Neural cell (in vitro differentiated cells): ENCODE data around the gene PDE11A. TPM values are rescaled to one million over a fixed set of nuclear protein-coding genes. Genes with fewer than 3 reads are reported as not detected.

ENCODE experiments used
- H2AFZ ChIP-seq: fragments of 200-600, 300-800 bp; sonication (generic), shearing (Covaris generic); 2 replicates; pipeline ENCODE4 v1.6.0; 2014; ENCODE audit warnings: low read depth, mild to moderate bottlenecking, antibody characterized with exemption, low read length, moderate library complexity
- H3F3A ChIP-seq: fragments of 200-600 bp; shearing (Covaris generic); 2 replicates; pipeline ENCODE4 v1.6.1; 2016; ENCODE audit warnings: mild to moderate bottlenecking, moderate library complexity, mixed read lengths, antibody characterized with exemption, low read length; ENCODE audit not compliant: insufficient read depth, poor library complexity, severe bottlenecking
- H3K27ac ChIP-seq: fragments of 200-600, 300-800 bp; sonication (generic), shearing (Covaris generic); 2 replicates; pipeline ENCODE4 v1.5.1; 2014; ENCODE audit warnings: mild to moderate bottlenecking, low read length, moderate library complexity
- H3K27me3 ChIP-seq: fragments of 300-800, 200-600 bp; sonication (generic), shearing (Covaris generic); 2 replicates; pipeline ENCODE4 v1.6.0; 2014; ENCODE audit warnings: mild to moderate bottlenecking, low read depth, low read length, moderate library complexity; ENCODE audit not compliant: insufficient read depth
- H3K36me3 ChIP-seq: fragments of 300-800, 200-600 bp; sonication (generic), shearing (Covaris generic); 2 replicates; pipeline ENCODE4 v1.5.1; 2014; ENCODE audit warnings: mild to moderate bottlenecking, antibody characterized with exemption, low read length, moderate library complexity; ENCODE audit not compliant: insufficient read depth
- H3K4me2 ChIP-seq: fragments of 300-800, 200-600 bp; sonication (generic), shearing (Covaris generic); 2 replicates; pipeline ENCODE4 v1.6.0; 2014; ENCODE audit warnings: mild to moderate bottlenecking, low read length
- H3K4me3 ChIP-seq: fragments of 300-800, 200-600 bp; sonication (generic), shearing (Covaris generic); 2 replicates; pipeline ENCODE4 v1.5.1; 2014; ENCODE audit warnings: mild to moderate bottlenecking, low read length, moderate library complexity
- H3K79me2 ChIP-seq: fragments of 200-600 bp; shearing (Covaris generic); replicated peaks from 2 replicates; pipeline ENCODE4 v1.6.0; 2014; ENCODE audit warnings: mild to moderate bottlenecking, low read length, moderate library complexity; ENCODE audit not compliant: insufficient read depth
- H3K9ac ChIP-seq: fragments of 300-800, 200-600 bp; sonication (generic), shearing (Covaris generic); 2 replicates; pipeline ENCODE4 v1.6.1; 2016; ENCODE audit warnings: mild to moderate bottlenecking, low read length, mixed read lengths
- H3K9me2 ChIP-seq: fragments of 200-600 bp; shearing (Covaris generic); 2 replicates; pipeline ENCODE4 v1.6.1; 2016; ENCODE audit warnings: mild to moderate bottlenecking, low read length, mixed read lengths; ENCODE audit not compliant: insufficient read depth
- H3K9me3 ChIP-seq: fragments of 200-600, 300-800 bp; sonication (generic), shearing (Covaris generic); 2 replicates; pipeline ENCODE4 v1.6.1; 2016; ENCODE audit warnings: mild to moderate bottlenecking, mixed run types, low read length, moderate library complexity, mixed read lengths
- H4K20me1 ChIP-seq: fragments of 200-600 bp; shearing (Covaris generic); 2 replicates; pipeline ENCODE4 v1.6.1; 2016; ENCODE audit warnings: mild to moderate bottlenecking, mixed run types; ENCODE audit not compliant: insufficient read depth
- CTCF ChIP-seq: fragments of 450-650 bp; IDR thresholded peaks from 2 replicates; pipeline ENCODE4 v1.5.1; 2014; ENCODE audit warnings: antibody characterized with exemption, mild to moderate bottlenecking, moderate library complexity; ENCODE audit not compliant: poor library complexity, severe bottlenecking
- EP300 ChIP-seq: fragments of 450-650 bp; conservative IDR thresholded peaks from 2 replicates; pipeline ENCODE4 v1.6.1; 2014; ENCODE audit warnings: antibody characterized with exemption, mild to moderate bottlenecking, moderate library complexity; ENCODE audit not compliant: poor library complexity, severe bottlenecking
- EZH2 ChIP-seq: fragments of 200-600, 300-800 bp; shearing (Covaris generic), sonication (generic); IDR thresholded peaks from 2 replicates; pipeline ENCODE4 v1.6.1; 2014; ENCODE audit warnings: antibody characterized with exemption, low read length, borderline replicate concordance, mild to moderate bottlenecking; ENCODE audit not compliant: insufficient read depth, poor library complexity, severe bottlenecking
- MXI1 ChIP-seq: fragments of 450-650 bp; conservative IDR thresholded peaks from 2 replicates; pipeline ENCODE4 v1.6.1; 2014; ENCODE audit warnings: antibody characterized with exemption, mild to moderate bottlenecking; ENCODE audit not compliant: poor library complexity, severe bottlenecking
- POLR2AphosphoS5 ChIP-seq: IDR thresholded peaks from 2 replicates; pipeline ENCODE4 v1.6.1; 2012
- RAD21 ChIP-seq: fragments of 450-650 bp; conservative IDR thresholded peaks from 2 replicates; pipeline ENCODE4 v1.6.1; 2014; ENCODE audit warnings: antibody characterized with exemption, mild to moderate bottlenecking, moderate library complexity
- SMC3 ChIP-seq: fragments of 450-650 bp; conservative IDR thresholded peaks from 2 replicates; pipeline ENCODE4 v1.6.1; 2014; ENCODE audit warnings: antibody characterized with exemption, mild to moderate bottlenecking, moderate library complexity; ENCODE audit not compliant: poor library complexity
- TAF1 ChIP-seq: IDR thresholded peaks from 2 replicates; pipeline ENCODE4 v1.6.1; 2012; ENCODE audit warnings: low read depth
- polyA plus RNA-seq: library from polyadenylated mRNA; depleted of rRNA; stranded (reverse); fragments of >200 nt; gene quantifications from 2 replicates; pipeline ENCODE4 v1.2.3, GENCODE V29; 2014
- TF ChIP-seq, protein P1 (sequence below): IDR thresholded peaks from 2 replicates; pipeline ENCODE4 v1.6.1; 2012; ENCODE audit warnings: borderline replicate concordance

PDE11A gene
- polyA plus RNA-seq, 1 donor from 2014 or later: 0.89 TPM

GRCh38 chr2:177578454-177578853, 494.1 kb downstream of the PDE11A start:
- TF ChIP-seq EZH2 (no peak), CTCF (no peak), RAD21 (no peak), TAF1 (no peak), SMC3 (no peak), POLR2AphosphoS5 (no peak), MXI1 (no peak), EP300 (no peak)
- TF ChIP-seq, protein P1, sequence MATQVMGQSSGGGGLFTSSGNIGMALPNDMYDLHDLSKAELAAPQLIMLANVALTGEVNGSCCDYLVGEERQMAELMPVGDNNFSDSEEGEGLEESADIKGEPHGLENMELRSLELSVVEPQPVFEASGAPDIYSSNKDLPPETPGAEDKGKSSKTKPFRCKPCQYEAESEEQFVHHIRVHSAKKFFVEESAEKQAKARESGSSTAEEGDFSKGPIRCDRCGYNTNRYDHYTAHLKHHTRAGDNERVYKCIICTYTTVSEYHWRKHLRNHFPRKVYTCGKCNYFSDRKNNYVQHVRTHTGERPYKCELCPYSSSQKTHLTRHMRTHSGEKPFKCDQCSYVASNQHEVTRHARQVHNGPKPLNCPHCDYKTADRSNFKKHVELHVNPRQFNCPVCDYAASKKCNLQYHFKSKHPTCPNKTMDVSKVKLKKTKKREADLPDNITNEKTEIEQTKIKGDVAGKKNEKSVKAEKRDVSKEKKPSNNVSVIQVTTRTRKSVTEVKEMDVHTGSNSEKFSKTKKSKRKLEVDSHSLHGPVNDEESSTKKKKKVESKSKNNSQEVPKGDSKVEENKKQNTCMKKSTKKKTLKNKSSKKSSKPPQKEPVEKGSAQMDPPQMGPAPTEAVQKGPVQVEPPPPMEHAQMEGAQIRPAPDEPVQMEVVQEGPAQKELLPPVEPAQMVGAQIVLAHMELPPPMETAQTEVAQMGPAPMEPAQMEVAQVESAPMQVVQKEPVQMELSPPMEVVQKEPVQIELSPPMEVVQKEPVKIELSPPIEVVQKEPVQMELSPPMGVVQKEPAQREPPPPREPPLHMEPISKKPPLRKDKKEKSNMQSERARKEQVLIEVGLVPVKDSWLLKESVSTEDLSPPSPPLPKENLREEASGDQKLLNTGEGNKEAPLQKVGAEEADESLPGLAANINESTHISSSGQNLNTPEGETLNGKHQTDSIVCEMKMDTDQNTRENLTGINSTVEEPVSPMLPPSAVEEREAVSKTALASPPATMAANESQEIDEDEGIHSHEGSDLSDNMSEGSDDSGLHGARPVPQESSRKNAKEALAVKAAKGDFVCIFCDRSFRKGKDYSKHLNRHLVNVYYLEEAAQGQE: no peak
- H3K9me2 ChIP-seq: no peaks in the 10 kb centered on the region
- no peaks in the 10 kb centered on the region for H3F3A ChIP-seq
- H3K27me3 ChIP-seq: no peaks in the 10 kb centered on the region
- no peaks in the 10 kb centered on the region for H4K20me1 ChIP-seq
- H3K36me3 ChIP-seq: no peaks in the 10 kb centered on the region
- H3K9ac ChIP-seq: no peak overlapping the region
- no peaks in the 10 kb centered on the region for H3K79me2 ChIP-seq
- no peak overlapping the region for H3K27ac ChIP-seq
- no peak overlapping the region for H3K4me2 ChIP-seq
- H3K9me3 ChIP-seq: no peaks in the 10 kb centered on the region
- H3K4me3 ChIP-seq: no peak overlapping the region
- no peak overlapping the region for H2AFZ ChIP-seq

DNA sequence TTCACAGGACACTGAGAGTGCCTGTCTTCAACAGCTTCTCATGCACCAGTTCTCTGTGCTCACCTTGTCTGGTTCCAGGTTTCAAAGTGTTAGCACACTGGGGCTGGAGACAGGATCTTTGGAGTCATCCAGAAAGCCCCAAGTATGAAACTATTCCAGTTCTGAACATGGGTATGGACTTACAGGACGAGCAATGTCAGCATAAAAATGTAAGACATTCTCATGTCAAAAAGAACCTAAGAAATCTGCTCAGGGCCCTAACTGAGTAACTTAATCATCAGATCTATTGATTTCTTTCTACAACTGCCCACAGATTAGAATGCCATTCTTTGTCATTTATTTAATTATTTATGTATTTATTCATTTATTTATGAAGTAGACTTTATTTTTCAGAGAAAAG, 495.5 kb downstream of the PDE11A start:
- Histone ChIP-seq H3K79me2 (no peaks in the 10 kb centered on the region), H4K20me1 (no peaks in the 10 kb centered on the region), H3K4me2 (no peak overlapping the region), H3K27ac (no peak overlapping the region), H2AFZ (no peak overlapping the region), H3K27me3 (no peaks in the 10 kb centered on the region), H3K36me3 (no peaks in the 10 kb centered on the region), H3K9me2 (no peaks in the 10 kb centered on the region), H3K9ac (no peak overlapping the region), H3K9me3 (no peaks in the 10 kb centered on the region), H3F3A (no peaks in the 10 kb centered on the region), H3K4me3 (no peak overlapping the region)
- no peak for TF ChIP-seq EZH2
- TF ChIP-seq, protein P1: no peak
- TF ChIP-seq SMC3: no peak
- TF ChIP-seq POLR2AphosphoS5: no peak
- TF ChIP-seq RAD21: no peak
- no peak for TF ChIP-seq CTCF
- no peak for TF ChIP-seq TAF1
- no peak for TF ChIP-seq MXI1
- no peak for TF ChIP-seq EP300
